Measurements from ENCODE around the gene BBS2. TPM values are rescaled to one million over a fixed set of nuclear protein-coding genes. Genes with fewer than 3 reads are reported as not detected.

BBS2 gene
- total RNA-seq, 1 donor from 2014 or later, result 48.7 TPM

DNA sequence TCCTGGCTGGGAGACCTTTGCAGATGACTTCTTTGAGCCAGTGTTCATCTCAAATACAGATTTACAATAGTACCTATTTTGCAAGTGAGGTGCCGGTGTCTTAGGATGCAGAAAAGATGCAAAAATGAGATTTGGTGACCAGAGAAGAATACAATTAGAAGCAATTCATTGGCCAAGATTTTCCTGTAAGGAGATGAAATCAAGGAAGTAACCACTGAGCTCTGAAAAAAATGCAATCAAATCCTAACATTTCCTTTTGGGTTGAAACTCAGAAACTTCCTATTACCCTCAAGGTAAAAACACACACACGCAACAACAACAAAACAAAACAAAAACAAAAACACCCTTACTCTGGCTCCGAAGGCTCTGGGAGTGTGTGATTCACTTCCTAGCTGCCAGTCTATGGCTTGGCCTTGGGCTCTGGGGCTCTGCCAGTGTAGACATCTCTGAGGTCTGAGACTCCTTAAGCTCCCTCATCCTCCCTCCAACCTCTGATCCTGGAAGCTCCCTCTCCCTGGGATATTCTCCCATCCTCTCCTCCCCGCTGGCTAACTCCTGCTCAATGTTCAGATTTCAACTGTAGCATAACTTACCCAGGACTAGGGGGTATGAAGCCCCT, 28.2 kb upstream of the BBS2 start:
- Histone ChIP-seq H3K36me3 (no peaks in the 10 kb centered on the region), H3K9me3 (replicated peaks) (no peaks in the 10 kb centered on the region), H3K27me3 (ENCODE audit: low read depth) (no peaks in the 10 kb centered on the region), H3K4me1 (peaks cover 11% of the 10 kb centered on the region), H3K27ac (replicated peaks) (no peak overlapping the region), H3K4me3 (no peak overlapping the region)
- TF ChIP-seq, protein P1, sequence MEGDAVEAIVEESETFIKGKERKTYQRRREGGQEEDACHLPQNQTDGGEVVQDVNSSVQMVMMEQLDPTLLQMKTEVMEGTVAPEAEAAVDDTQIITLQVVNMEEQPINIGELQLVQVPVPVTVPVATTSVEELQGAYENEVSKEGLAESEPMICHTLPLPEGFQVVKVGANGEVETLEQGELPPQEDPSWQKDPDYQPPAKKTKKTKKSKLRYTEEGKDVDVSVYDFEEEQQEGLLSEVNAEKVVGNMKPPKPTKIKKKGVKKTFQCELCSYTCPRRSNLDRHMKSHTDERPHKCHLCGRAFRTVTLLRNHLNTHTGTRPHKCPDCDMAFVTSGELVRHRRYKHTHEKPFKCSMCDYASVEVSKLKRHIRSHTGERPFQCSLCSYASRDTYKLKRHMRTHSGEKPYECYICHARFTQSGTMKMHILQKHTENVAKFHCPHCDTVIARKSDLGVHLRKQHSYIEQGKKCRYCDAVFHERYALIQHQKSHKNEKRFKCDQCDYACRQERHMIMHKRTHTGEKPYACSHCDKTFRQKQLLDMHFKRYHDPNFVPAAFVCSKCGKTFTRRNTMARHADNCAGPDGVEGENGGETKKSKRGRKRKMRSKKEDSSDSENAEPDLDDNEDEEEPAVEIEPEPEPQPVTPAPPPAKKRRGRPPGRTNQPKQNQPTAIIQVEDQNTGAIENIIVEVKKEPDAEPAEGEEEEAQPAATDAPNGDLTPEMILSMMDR (IDR thresholded peaks at IDR 0.05; ENCODE audit: borderline replicate concordance), result no peak
- DNase-seq, result no peak
- intact Hi-C loops (cut with micrococcal nuclease), result no loop called here

GRCh38 chr16:56547120-56547948, 27.5 kb upstream of the BBS2 start:
- TF ChIP-seq, protein P1 (IDR thresholded peaks at IDR 0.05; ENCODE audit: borderline replicate concordance), result no peak
- intact Hi-C loops (cut with micrococcal nuclease), result no loop called here
- Histone ChIP-seq H3K9me3 (replicated peaks) (no peaks in the 10 kb centered on the region), H3K27me3 (ENCODE audit: low read depth) (no peaks in the 10 kb centered on the region), H3K4me3 (no peak overlapping the region), H3K4me1 (peaks cover 9% of the 10 kb centered on the region), H3K27ac (replicated peaks) (peak overlapping the region; percentile 27), H3K36me3 (no peaks in the 10 kb centered on the region)
- no peak for DNase-seq

DNA sequence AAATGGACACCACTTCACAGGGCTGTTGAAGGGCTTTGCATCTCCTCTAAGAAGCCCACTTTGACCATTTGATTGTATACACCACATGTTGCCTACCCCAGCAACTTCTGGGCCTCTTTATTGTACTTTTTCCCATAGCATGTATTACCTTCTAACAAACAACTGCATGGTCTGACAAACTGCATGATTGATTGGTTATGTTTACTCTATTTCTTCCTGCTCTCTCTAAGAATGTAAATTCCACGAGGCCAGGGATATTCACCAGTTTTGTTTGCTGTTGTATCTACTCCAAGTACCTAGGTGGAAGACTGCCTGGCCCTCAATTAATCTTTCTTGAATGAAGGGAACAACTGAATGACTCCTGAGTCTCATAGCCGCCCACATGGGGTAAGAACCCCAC, 22.2 kb upstream of the BBS2 start:
- no peaks in the 10 kb centered on the region for H3K4me1 ChIP-seq
- TF ChIP-seq, protein P1 (IDR thresholded peaks at IDR 0.05; ENCODE audit: borderline replicate concordance), result no peak
- peaks cover 19% of the 10 kb centered on the region for H3K27me3 ChIP-seq (ENCODE audit: low read depth)
- intact Hi-C loops (cut with micrococcal nuclease), result no loop called here
- H3K27ac ChIP-seq (replicated peaks), result no peak overlapping the region
- no peaks in the 10 kb centered on the region for H3K9me3 ChIP-seq (replicated peaks)
- no peak for DNase-seq
- no peaks in the 10 kb centered on the region for H3K36me3 ChIP-seq
- H3K4me3 ChIP-seq, result no peak overlapping the region

DNA sequence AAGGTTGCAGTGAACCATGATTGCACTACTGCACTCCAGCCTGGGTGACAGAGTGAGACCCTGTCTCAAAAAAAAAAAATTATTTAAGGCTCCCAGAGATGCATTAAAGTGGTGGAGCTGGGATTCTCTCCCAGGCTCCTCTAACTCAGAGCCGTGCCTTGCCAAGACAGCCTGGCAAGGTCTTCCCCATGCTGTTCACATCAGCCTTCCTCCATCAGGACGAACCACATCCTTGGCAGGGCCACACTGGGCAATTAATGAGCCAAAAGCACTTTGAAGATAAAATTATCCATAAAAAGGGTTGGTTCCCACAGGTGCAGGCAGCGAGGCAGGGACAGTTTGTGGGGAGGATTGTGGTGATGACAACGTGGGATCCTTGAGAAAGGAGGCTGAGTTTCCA, 19.8 kb upstream of the BBS2 start:
- no peaks in the 10 kb centered on the region for H3K36me3 ChIP-seq
- H3K27me3 ChIP-seq (ENCODE audit: low read depth), result peaks cover 43% of the 10 kb centered on the region
- H3K27ac ChIP-seq (replicated peaks), result no peak overlapping the region
- TF ChIP-seq, protein P1 (IDR thresholded peaks at IDR 0.05; ENCODE audit: borderline replicate concordance), result no peak
- intact Hi-C loops (cut with micrococcal nuclease), result no loop called here
- no peaks in the 10 kb centered on the region for H3K9me3 ChIP-seq (replicated peaks)
- no peaks in the 10 kb centered on the region for H3K4me1 ChIP-seq
- DNase-seq, result no peak
- H3K4me3 ChIP-seq, result no peak overlapping the region

DNA sequence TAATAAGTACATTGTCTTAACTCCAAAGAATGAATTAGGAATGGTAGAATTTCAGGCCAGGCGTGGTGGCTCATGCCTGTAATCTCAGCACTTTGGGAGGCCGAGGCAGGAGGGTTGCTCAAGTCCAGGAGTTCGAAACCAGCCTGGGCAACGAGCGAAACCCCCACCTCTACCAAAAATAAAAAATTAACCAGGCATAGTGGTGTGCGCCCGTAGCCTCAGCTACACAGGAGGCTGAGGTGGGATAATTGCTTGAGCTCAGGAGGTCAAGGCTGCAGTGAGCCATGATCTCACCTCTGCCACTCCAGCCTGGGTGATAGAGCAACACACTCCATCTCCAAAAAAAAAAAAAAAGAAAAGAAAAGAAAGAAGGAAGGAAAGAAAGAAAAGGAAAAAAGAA, 18.5 kb upstream of the BBS2 start:
- intact Hi-C loops (cut with micrococcal nuclease), result no loop called here
- DNase-seq, result no peak
- TF ChIP-seq, protein P1 (IDR thresholded peaks at IDR 0.05; ENCODE audit: borderline replicate concordance), result no peak
- H3K4me3 ChIP-seq, result no peak overlapping the region
- H3K27ac ChIP-seq (replicated peaks), result no peak overlapping the region
- H3K9me3 ChIP-seq (replicated peaks), result no peaks in the 10 kb centered on the region
- no peaks in the 10 kb centered on the region for H3K36me3 ChIP-seq
- no peaks in the 10 kb centered on the region for H3K4me1 ChIP-seq
- H3K27me3 ChIP-seq (ENCODE audit: low read depth), result peaks cover 49% of the 10 kb centered on the region
